Panc1 (cell line): ENCODE results near the gene CAMK1D. TPM values are rescaled to one million over a fixed set of nuclear protein-coding genes. Genes with fewer than 3 reads are reported as not detected.

Source experiments
- ATAC-seq: fragments of 200-7000 bp; cut with Tn5 transposase; 2 replicates; pipeline ENCODE4 v1.9.1; 2020; ENCODE audit warnings: mild to moderate bottlenecking, moderate library complexity
- BruUV-seq: library from RNA; stranded (reverse); fragments of 400-500 nt; replicated peaks from 2 replicates; lab custom pipeline; 2021; lab: Mats Ljungman, UMichigan
- CTCF ChIA-PET: fragments of 300-600 bp; sonication (Branson Sonifier 250); formaldehyde crosslinking; loops from one replicate; lab custom pipeline; 2022; ENCODE audit warnings: antibody characterized with exemption; lab: Charles Lee
- POLR2A ChIA-PET: fragments of 300-600 bp; sonication (Branson Sonifier 250); formaldehyde crosslinking; loops from one replicate; lab custom pipeline; 2022; ENCODE audit warnings: antibody characterized with exemption; lab: Charles Lee
- DNase-seq: peaks from one replicate; pipeline ENCODE4 v3.0.0-alpha.2; 2010; ENCODE audit warnings: low read depth, low spot score
- H3K27ac ChIP-seq: 2 replicates; pipeline ENCODE4 v1.5.1; 2011; ENCODE audit warnings: mild to moderate bottlenecking, low read length, inconsistent platforms
- H3K27me3 ChIP-seq: fragments of 200-500 bp; sonication (Bioruptor generic); 2 replicates; pipeline ENCODE4 v1.6.0; 2014; ENCODE audit warnings: low read length, inconsistent platforms; ENCODE audit not compliant: control insufficient read depth, insufficient read depth
- H3K36me3 ChIP-seq: fragments of 200-500 bp; sonication (Bioruptor generic); 2 replicates; pipeline ENCODE4 v1.5.1; 2014; ENCODE audit warnings: inconsistent platforms, mild to moderate bottlenecking, low read length, moderate library complexity; ENCODE audit not compliant: control insufficient read depth, insufficient read depth
- H3K4me1 ChIP-seq: 2 replicates; pipeline ENCODE4 v1.5.1; 2011; ENCODE audit warnings: inconsistent platforms, mild to moderate bottlenecking, low read length, moderate library complexity; ENCODE audit not compliant: control insufficient read depth, insufficient read depth
- H3K4me3 ChIP-seq, 2 experiments: 2 replicates each; pipeline ENCODE4 v1.5.1; 2011 to 2012; ENCODE audit warnings: low read depth in 2 of 2, low read length in 2 of 2, mild to moderate bottlenecking in 2 of 2, inconsistent platforms in 1 of 2, moderate library complexity in 1 of 2
- H3K9me3 ChIP-seq: fragments of 200-500 bp; sonication (Bioruptor generic); 2 replicates; pipeline ENCODE4 v1.5.1; 2014; ENCODE audit warnings: low read depth, mild to moderate bottlenecking, inconsistent platforms, low read length, moderate library complexity; ENCODE audit not compliant: control insufficient read depth, insufficient read depth
- POLR2AphosphoS5 ChIP-seq: IDR thresholded peaks from 2 replicates; pipeline ENCODE4 v1.6.1; 2012; ENCODE audit warnings: mild to moderate bottlenecking, low read depth, low read length, moderate library complexity
- SIN3A ChIP-seq: IDR thresholded peaks from 2 replicates; pipeline ENCODE4 v1.6.1; 2012; ENCODE audit warnings: low read depth, mild to moderate bottlenecking, low read length, moderate library complexity, borderline replicate concordance; ENCODE audit not compliant: insufficient read depth
- TCF7L2 ChIP-seq: IDR thresholded peaks from 2 replicates; pipeline ENCODE4 v1.6.1; 2011; ENCODE audit warnings: mild to moderate bottlenecking, low read depth, low read length, inconsistent platforms
- in situ Hi-C: cut with HindIII; loops from 2 replicates; pipeline ENCODE4 v1.10.0; 2016; ENCODE audit warnings: low sequenced_read_pairs, low pct_unique_long_range_greater_than_20kb
- intact Hi-C: fragments of 100-400 bp; cut with micrococcal nuclease; formaldehyde crosslinking; loops from one replicate; pipeline ENCODE4 v1.10.0; 2022; ENCODE audit not compliant: unreplicated experiment
- total RNA-seq: library from RNA; stranded (reverse); gene quantifications from one replicate; pipeline ENCODE4 v1.2.1, GENCODE V29; 2021; ENCODE audit not compliant: unreplicated experiment
- TF ChIP-seq, protein P1 (sequence below): fragments of 450-650 bp; IDR thresholded peaks from 2 replicates; pipeline ENCODE4 v1.5.1; 2017; ENCODE audit warnings: mild to moderate bottlenecking
- TF ChIP-seq, protein P2 (sequence below), 2 experiments: IDR thresholded peaks; 2 replicates each; pipeline ENCODE4 v1.6.1; 2011 to 2012; ENCODE audit warnings: low read depth in 2 of 2, control low read depth in 1 of 2, low read length in 1 of 2, mild to moderate bottlenecking in 1 of 2, moderate library complexity in 1 of 2; ENCODE audit not compliant: insufficient read depth in 1 of 2

CAMK1D gene
- total RNA-seq, 1 experiment from 2014 or later: 5.7 TPM

DNA sequence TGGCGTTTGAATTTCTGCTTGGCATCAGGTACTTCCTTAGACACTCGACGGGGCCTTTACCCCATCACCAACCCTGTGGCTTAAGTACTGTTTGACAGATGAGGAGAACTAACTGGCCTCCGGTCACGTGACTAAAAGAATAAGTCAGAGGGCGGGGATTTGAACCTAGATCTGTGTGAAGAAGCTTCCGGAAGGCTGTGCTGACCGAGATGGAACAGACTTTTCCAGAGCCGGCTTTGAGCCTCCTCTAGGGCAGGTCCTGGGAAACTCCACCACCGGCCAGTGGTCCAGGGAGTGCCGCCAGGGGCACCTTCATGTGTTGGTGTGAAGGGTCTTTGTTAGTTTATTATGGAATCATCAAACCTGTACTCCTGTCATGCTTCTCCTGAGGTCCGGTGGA lies 26.9 kb downstream of the CAMK1D start:
- H3K4me1 ChIP-seq: no peaks in the 10 kb centered on the region
- in situ Hi-C loops (no loop called here), intact Hi-C loops (no loop called here)
- no peak overlapping the region for H3K27ac ChIP-seq
- H3K4me3 ChIP-seq: no peak overlapping the region
- BruUV-seq: no TSS peak
- no peaks in the 10 kb centered on the region for H3K36me3 ChIP-seq
- H3K9me3 ChIP-seq: no peaks in the 10 kb centered on the region
- ChIA-PET POLR2A (no interaction called here), CTCF (no interaction called here)
- no peaks in the 10 kb centered on the region for H3K27me3 ChIP-seq
- DNase-seq (no peak), ATAC-seq (no peak)
- TF ChIP-seq SIN3A: no peak
- TF ChIP-seq POLR2AphosphoS5: no peak
- TF ChIP-seq, protein P1, sequence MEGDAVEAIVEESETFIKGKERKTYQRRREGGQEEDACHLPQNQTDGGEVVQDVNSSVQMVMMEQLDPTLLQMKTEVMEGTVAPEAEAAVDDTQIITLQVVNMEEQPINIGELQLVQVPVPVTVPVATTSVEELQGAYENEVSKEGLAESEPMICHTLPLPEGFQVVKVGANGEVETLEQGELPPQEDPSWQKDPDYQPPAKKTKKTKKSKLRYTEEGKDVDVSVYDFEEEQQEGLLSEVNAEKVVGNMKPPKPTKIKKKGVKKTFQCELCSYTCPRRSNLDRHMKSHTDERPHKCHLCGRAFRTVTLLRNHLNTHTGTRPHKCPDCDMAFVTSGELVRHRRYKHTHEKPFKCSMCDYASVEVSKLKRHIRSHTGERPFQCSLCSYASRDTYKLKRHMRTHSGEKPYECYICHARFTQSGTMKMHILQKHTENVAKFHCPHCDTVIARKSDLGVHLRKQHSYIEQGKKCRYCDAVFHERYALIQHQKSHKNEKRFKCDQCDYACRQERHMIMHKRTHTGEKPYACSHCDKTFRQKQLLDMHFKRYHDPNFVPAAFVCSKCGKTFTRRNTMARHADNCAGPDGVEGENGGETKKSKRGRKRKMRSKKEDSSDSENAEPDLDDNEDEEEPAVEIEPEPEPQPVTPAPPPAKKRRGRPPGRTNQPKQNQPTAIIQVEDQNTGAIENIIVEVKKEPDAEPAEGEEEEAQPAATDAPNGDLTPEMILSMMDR: no peak
- TF ChIP-seq, protein P2, sequence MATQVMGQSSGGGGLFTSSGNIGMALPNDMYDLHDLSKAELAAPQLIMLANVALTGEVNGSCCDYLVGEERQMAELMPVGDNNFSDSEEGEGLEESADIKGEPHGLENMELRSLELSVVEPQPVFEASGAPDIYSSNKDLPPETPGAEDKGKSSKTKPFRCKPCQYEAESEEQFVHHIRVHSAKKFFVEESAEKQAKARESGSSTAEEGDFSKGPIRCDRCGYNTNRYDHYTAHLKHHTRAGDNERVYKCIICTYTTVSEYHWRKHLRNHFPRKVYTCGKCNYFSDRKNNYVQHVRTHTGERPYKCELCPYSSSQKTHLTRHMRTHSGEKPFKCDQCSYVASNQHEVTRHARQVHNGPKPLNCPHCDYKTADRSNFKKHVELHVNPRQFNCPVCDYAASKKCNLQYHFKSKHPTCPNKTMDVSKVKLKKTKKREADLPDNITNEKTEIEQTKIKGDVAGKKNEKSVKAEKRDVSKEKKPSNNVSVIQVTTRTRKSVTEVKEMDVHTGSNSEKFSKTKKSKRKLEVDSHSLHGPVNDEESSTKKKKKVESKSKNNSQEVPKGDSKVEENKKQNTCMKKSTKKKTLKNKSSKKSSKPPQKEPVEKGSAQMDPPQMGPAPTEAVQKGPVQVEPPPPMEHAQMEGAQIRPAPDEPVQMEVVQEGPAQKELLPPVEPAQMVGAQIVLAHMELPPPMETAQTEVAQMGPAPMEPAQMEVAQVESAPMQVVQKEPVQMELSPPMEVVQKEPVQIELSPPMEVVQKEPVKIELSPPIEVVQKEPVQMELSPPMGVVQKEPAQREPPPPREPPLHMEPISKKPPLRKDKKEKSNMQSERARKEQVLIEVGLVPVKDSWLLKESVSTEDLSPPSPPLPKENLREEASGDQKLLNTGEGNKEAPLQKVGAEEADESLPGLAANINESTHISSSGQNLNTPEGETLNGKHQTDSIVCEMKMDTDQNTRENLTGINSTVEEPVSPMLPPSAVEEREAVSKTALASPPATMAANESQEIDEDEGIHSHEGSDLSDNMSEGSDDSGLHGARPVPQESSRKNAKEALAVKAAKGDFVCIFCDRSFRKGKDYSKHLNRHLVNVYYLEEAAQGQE (IDR thresholded peaks at IDR 0.05; ENCODE audit: insufficient read depth in 1 of 2, low read depth in 2 of 2, low read length in 1 of 2): no peak
- no peak for TF ChIP-seq TCF7L2

DNA sequence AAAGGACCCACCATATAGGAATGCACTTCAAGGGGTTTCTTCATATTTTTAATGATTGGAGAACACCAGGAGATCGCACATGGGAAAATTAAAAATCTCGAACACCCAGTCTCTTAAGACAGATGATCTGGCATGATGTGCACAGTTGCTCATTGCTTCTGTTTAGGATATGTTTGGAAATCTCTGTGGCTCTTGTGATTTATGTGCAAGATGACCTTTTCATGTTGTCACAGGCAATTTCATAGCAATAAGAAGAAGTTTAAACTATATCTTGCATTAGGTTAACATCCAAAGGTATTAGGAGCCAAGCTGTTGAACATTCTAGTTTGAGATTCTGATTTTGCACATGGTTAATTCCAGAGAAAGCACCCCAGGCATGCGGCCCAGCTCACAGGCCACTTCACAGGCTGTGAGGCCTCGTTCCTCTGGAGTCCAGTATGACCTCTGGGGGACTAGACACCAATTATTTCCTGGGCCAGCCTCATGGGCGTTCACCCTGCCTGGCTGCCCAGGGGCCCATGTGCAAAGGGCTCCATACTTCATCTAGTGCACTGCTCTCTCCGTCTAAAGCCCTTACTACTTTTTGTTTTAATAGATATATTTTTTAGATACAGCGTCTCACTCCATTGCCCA lies 28.4 kb downstream of the CAMK1D start:
- DNase-seq (no peak), ATAC-seq (no peak)
- TF ChIP-seq SIN3A (no peak), TCF7L2 (no peak), POLR2AphosphoS5 (no peak)
- TF ChIP-seq, protein P2 (IDR thresholded peaks at IDR 0.05; ENCODE audit: insufficient read depth in 1 of 2, low read depth in 2 of 2, low read length in 1 of 2): no peak
- TF ChIP-seq, protein P1: no peak
- in situ Hi-C loops: no loop called here
- no peaks in the 10 kb centered on the region for H3K36me3 ChIP-seq
- no peaks in the 10 kb centered on the region for H3K9me3 ChIP-seq
- no peak overlapping the region for H3K4me3 ChIP-seq
- no peaks in the 10 kb centered on the region for H3K27me3 ChIP-seq
- CTCF ChIA-PET: no interaction called here
- intact Hi-C loops: no loop called here
- no peak overlapping the region for H3K27ac ChIP-seq
- no peaks in the 10 kb centered on the region for H3K4me1 ChIP-seq
- POLR2A ChIA-PET: no interaction called here
- no TSS peak for BruUV-seq
